Measurements from ENCODE around the gene BICD1. TPM values are rescaled to one million over a fixed set of nuclear protein-coding genes. Genes with fewer than 3 reads are reported as not detected.
"Not testable (repeated sequence)": the region's sequence is repeated elsewhere in the genome, so short reads cannot be mapped to it uniquely, and the experiment has no call there.

Gene BICD1
- total and polyA plus RNA-seq, 2 donors (not counting 1 experiment from before 2014, with no cell fraction given): 11.1 to 12.4 TPM

- H3K36me3 ChIP-seq (ENCODE audit: control insufficient read depth, insufficient read depth, low read length): no peaks in the 10 kb centered on the region
- no peak for DNase-seq (ENCODE audit: low read depth in 2 of 2)
- H3K27ac ChIP-seq (ENCODE audit: insufficient read depth, low read length): no peak overlapping the region
- H3K4me1 ChIP-seq (ENCODE audit: control insufficient read depth, extremely low read depth, insufficient read depth, low read length): peaks cover 6% of the 10 kb centered on the region
- no peaks in the 10 kb centered on the region for H3K27me3 ChIP-seq (ENCODE audit: control insufficient read depth, insufficient read depth, low read length)
- TF ChIP-seq EZH2 (IDR thresholded peaks at IDR 0.05; ENCODE audit: low read length, missing control alignments) (no peak), CTCF (conservative IDR thresholded peaks at IDR 0.05 in 1 of 2, IDR thresholded peaks at IDR 0.05 in 1 of 2; ENCODE audit: low read depth in 1 of 2, low read length in 2 of 2) (no peak)
- no peaks in the 10 kb centered on the region for H3K9me3 ChIP-seq (ENCODE audit: control insufficient read depth, insufficient read depth, low read depth, low read length)
- no peaks in the 10 kb centered on the region for H3K79me2 ChIP-seq (ENCODE audit: control insufficient read depth, insufficient read depth, low read length)
- no peak overlapping the region for H2AFZ ChIP-seq (ENCODE audit: low read length)
- H3K4me3 ChIP-seq (replicated peaks in 1 of 4; ENCODE audit: control extremely low read depth in 1 of 4, insufficient read depth in 1 of 4, low read depth in 3 of 4, low read length in 4 of 4): no peak overlapping the region
- no peak overlapping the region for H3K4me2 ChIP-seq (ENCODE audit: extremely low read depth, insufficient read depth, low read length)
- no peaks in the 10 kb centered on the region for H4K20me1 ChIP-seq (ENCODE audit: control insufficient read depth, extremely low read depth, insufficient read depth, low read length)
- no peak overlapping the region for H3K9ac ChIP-seq (ENCODE audit: insufficient read depth, low read length)
These were observed 168.0 kb downstream of the BICD1 start for GRCh38 chr12:32274665-32275064.

- not testable (repeated sequence) for H3K4me3 ChIP-seq (replicated peaks in 1 of 4; ENCODE audit: control extremely low read depth in 1 of 4, insufficient read depth in 1 of 4, low read depth in 3 of 4, low read length in 4 of 4); H3K4me2 ChIP-seq (ENCODE audit: extremely low read depth, insufficient read depth, low read length); H3K79me2 ChIP-seq (ENCODE audit: control insufficient read depth, insufficient read depth, low read length); DNase-seq (ENCODE audit: low read depth in 2 of 2); H4K20me1 ChIP-seq (ENCODE audit: control insufficient read depth, extremely low read depth, insufficient read depth, low read length); H3K27ac ChIP-seq (ENCODE audit: insufficient read depth, low read length); H2AFZ ChIP-seq (ENCODE audit: low read length); H3K36me3 ChIP-seq (ENCODE audit: control insufficient read depth, insufficient read depth, low read length); H3K27me3 ChIP-seq (ENCODE audit: control insufficient read depth, insufficient read depth, low read length); H3K4me1 ChIP-seq (ENCODE audit: control insufficient read depth, extremely low read depth, insufficient read depth, low read length); H3K9me3 ChIP-seq (ENCODE audit: control insufficient read depth, insufficient read depth, low read depth, low read length); H3K9ac ChIP-seq (ENCODE audit: insufficient read depth, low read length)
These were observed 168.9 kb downstream of the BICD1 start for GRCh38 chr12:32275520-32275919.

GRCh38 chr12:32277774-32278173 is 171.1 kb downstream of the BICD1 start:
- H3K9ac ChIP-seq (ENCODE audit: insufficient read depth, low read length): no peak overlapping the region
- no peaks in the 10 kb centered on the region for H3K27me3 ChIP-seq (ENCODE audit: control insufficient read depth, insufficient read depth, low read length)
- no peaks in the 10 kb centered on the region for H3K36me3 ChIP-seq (ENCODE audit: control insufficient read depth, insufficient read depth, low read length)
- H2AFZ ChIP-seq (ENCODE audit: low read length): no peak overlapping the region
- H3K9me3 ChIP-seq (ENCODE audit: control insufficient read depth, insufficient read depth, low read depth, low read length): no peaks in the 10 kb centered on the region
- H3K4me2 ChIP-seq (ENCODE audit: extremely low read depth, insufficient read depth, low read length): no peak overlapping the region
- no peaks in the 10 kb centered on the region for H4K20me1 ChIP-seq (ENCODE audit: control insufficient read depth, extremely low read depth, insufficient read depth, low read length)
- no peaks in the 10 kb centered on the region for H3K79me2 ChIP-seq (ENCODE audit: control insufficient read depth, insufficient read depth, low read length)
- no peak overlapping the region for H3K4me3 ChIP-seq (replicated peaks in 1 of 4; ENCODE audit: control extremely low read depth in 1 of 4, insufficient read depth in 1 of 4, low read depth in 3 of 4, low read length in 4 of 4)
- peaks cover 6% of the 10 kb centered on the region for H3K4me1 ChIP-seq (ENCODE audit: control insufficient read depth, extremely low read depth, insufficient read depth, low read length)
- TF ChIP-seq CTCF (conservative IDR thresholded peaks at IDR 0.05 in 1 of 2, IDR thresholded peaks at IDR 0.05 in 1 of 2; ENCODE audit: low read depth in 1 of 2, low read length in 2 of 2) (no peak), EZH2 (IDR thresholded peaks at IDR 0.05; ENCODE audit: low read length, missing control alignments) (no peak)
- no peak overlapping the region for H3K27ac ChIP-seq (ENCODE audit: insufficient read depth, low read length)
- no peak for DNase-seq (ENCODE audit: low read depth in 2 of 2)
